Ishikawa (cell line): Measurements from ENCODE around the gene NPBWR2.

Source experiments
- CEBPB ChIP-seq: IDR thresholded peaks from 2 replicates; pipeline ENCODE4 v1.6.1; 2012
- CREB1 ChIP-seq: IDR thresholded peaks from 2 replicates; pipeline ENCODE4 v1.6.1; 2012; ENCODE audit warnings: low read depth
- EGR1 ChIP-seq: IDR thresholded peaks from 2 replicates; pipeline ENCODE4 v1.6.1; 2012
- EP300 ChIP-seq: IDR thresholded peaks from 2 replicates; pipeline ENCODE4 v1.6.1; 2012; ENCODE audit warnings: borderline replicate concordance
- FOXM1 ChIP-seq: IDR thresholded peaks from 2 replicates; pipeline ENCODE4 v1.6.1; 2012; ENCODE audit warnings: low read depth, borderline replicate concordance
- MAX ChIP-seq: IDR thresholded peaks from 2 replicates; pipeline ENCODE4 v1.6.1; 2012
- NFIC ChIP-seq: IDR thresholded peaks from 2 replicates; pipeline ENCODE4 v1.6.1; 2012
- RAD21 ChIP-seq: IDR thresholded peaks from 2 replicates; pipeline ENCODE4 v1.6.1; 2012; ENCODE audit warnings: low read depth
- REST ChIP-seq: IDR thresholded peaks from 2 replicates; pipeline ENCODE4 v1.6.1; 2012; ENCODE audit warnings: low read depth, mild to moderate bottlenecking
- TAF1 ChIP-seq: IDR thresholded peaks from 2 replicates; pipeline ENCODE4 v1.6.1; 2012; ENCODE audit warnings: low read depth, mild to moderate bottlenecking
- TEAD4 ChIP-seq: IDR thresholded peaks from 2 replicates; pipeline ENCODE4 v1.6.1; 2012
- USF1 ChIP-seq: IDR thresholded peaks from 2 replicates; pipeline ENCODE4 v1.6.1; 2012
- YY1 ChIP-seq: IDR thresholded peaks from 2 replicates; pipeline ENCODE4 v1.6.1; 2012; ENCODE audit warnings: low read depth
- ZBTB7A ChIP-seq: IDR thresholded peaks from 2 replicates; pipeline ENCODE4 v1.6.1; 2012; ENCODE audit warnings: low read depth

- TF ChIP-seq CREB1 (no peak), USF1 (no peak), EP300 (no peak), YY1 (no peak), REST (no peak), TAF1 (no peak), MAX (no peak), CEBPB (no peak), RAD21 (no peak), EGR1 (no peak), FOXM1 (no peak), TEAD4 (no peak), ZBTB7A (no peak), NFIC (no peak)
Observed at GRCh38 chr20:64148581-64148980, 41.2 kb upstream of the NPBWR2 start.
